ENCODE results near the gene RPS2.

DNA sequence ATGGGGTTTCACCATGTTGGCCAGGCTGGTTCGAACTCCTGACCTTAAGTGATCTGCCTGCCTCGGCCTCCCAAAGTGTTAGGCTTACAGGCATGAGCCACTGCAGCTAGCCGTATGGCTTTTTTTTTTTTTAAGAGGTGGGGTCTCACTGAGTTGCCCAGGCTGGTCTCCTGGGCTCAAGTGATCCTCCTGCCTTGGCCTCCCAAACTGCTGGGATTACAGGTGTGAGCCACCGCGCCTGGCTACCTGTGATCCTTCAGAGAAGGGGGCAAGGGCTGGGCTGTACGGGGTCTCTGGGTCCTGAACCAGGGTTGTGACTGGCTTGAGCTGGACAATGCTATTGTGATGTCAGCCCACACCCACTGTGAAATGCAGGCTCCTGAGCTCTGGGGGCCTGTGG lies 1.8 kb upstream of the RPS2 start, which contains the start of gene RNF151:
- TF ChIP-seq POLR2A (IDR thresholded peaks at IDR 0.05; ENCODE audit: low read length) (no peak), GATA1 (IDR thresholded peaks at IDR 0.05; ENCODE audit: low read depth, low read length) (no peak)

Measured in erythroblast (primary cell).